Hepatocyte (in vitro differentiated cells): ENCODE results near the gene CARD9. TPM values are rescaled to one million over a fixed set of nuclear protein-coding genes. Genes with fewer than 3 reads are reported as not detected.

Source experiments
- DNase-seq: peaks from one replicate; pipeline ENCODE4 v3.0.0-alpha.2; 2016; ENCODE audit warnings: low spot score
- H2AFZ ChIP-seq: fragments of 200-600 bp; sonication (generic); 2 replicates; pipeline ENCODE4 v1.6.0; 2016; ENCODE audit warnings: antibody characterized with exemption, mild to moderate bottlenecking
- H3K27ac ChIP-seq: fragments of 200-600 bp; sonication (generic); 2 replicates; pipeline ENCODE4 v1.5.1; 2016; ENCODE audit warnings: mild to moderate bottlenecking
- H3K27me3 ChIP-seq: fragments of 200-600 bp; sonication (generic); 2 replicates; pipeline ENCODE4 v1.6.1; 2016
- H3K36me3 ChIP-seq: fragments of 200-600 bp; sonication (generic); replicated peaks from 2 replicates; pipeline ENCODE4 v1.5.1; 2016; ENCODE audit warnings: low read depth; ENCODE audit not compliant: insufficient read depth
- H3K4me1 ChIP-seq: fragments of 200-600 bp; sonication (generic); 2 replicates; pipeline ENCODE4 v1.5.1; 2016; ENCODE audit warnings: mild to moderate bottlenecking, moderate library complexity; ENCODE audit not compliant: insufficient read depth
- H3K4me2 ChIP-seq: fragments of 200-600 bp; sonication (generic); 2 replicates; pipeline ENCODE4 v1.6.0; 2016
- H3K4me3 ChIP-seq: fragments of 200-600 bp; sonication (generic); 2 replicates; pipeline ENCODE4 v1.5.1; 2016; ENCODE audit warnings: mild to moderate bottlenecking
- H3K79me2 ChIP-seq: fragments of 200-600 bp; sonication (generic); 2 replicates; pipeline ENCODE4 v1.6.0; 2017; ENCODE audit warnings: mild to moderate bottlenecking
- H3K9me2 ChIP-seq: fragments of 200-600 bp; sonication (generic); replicated peaks from 2 replicates; pipeline ENCODE4 v1.6.0; 2017; ENCODE audit warnings: mild to moderate bottlenecking; ENCODE audit not compliant: insufficient read depth
- H3K9me3 ChIP-seq: fragments of 200-600 bp; sonication (generic); 2 replicates; pipeline ENCODE4 v1.5.1; 2016; ENCODE audit warnings: low read depth, mild to moderate bottlenecking
- H4K20me1 ChIP-seq: fragments of 200-600 bp; sonication (generic); 2 replicates; pipeline ENCODE4 v1.6.0; 2016; ENCODE audit warnings: mild to moderate bottlenecking; ENCODE audit not compliant: insufficient read depth, poor library complexity, severe bottlenecking
- EZH2 ChIP-seq: fragments of 200-600 bp; sonication (generic); IDR thresholded peaks from 2 replicates; pipeline ENCODE4 v1.6.1; 2016; ENCODE audit warnings: antibody characterized with exemption, mild to moderate bottlenecking, borderline replicate concordance
- EZH2phosphoT487 ChIP-seq: fragments of 200-600 bp; sonication (generic); IDR thresholded peaks from one replicate; pipeline ENCODE4 v1.6.1; 2018; ENCODE audit warnings: antibody characterized with exemption, mild to moderate bottlenecking, low read depth, moderate library complexity; ENCODE audit not compliant: unreplicated experiment, severe bottlenecking
- WGBS: methylation state at CpG from one replicate; pipeline ENCODE4 v1.1.6; 2016; ENCODE audit warnings: low lambda C conversion rate; ENCODE audit errors: missing lambda C conversion rate; 5-methylcytosine and 5-hydroxymethylcytosine counted together
- polyA plus RNA-seq: library from polyadenylated mRNA; unstranded; fragments of >200 nt; fragmentation: Nextera tagmentation; extraction: Ambion mirVana; gene quantifications from 2 replicates; pipeline ENCODE4 v1.2.1, GENCODE V29; 2016
- total RNA-seq: library from RNA; depleted of rRNA; stranded (reverse); fragments of >200 nt; gene quantifications from 2 replicates; pipeline ENCODE4 v1.2.3, GENCODE V29; 2014
- TF ChIP-seq, protein P1 (sequence below): fragments of 200-600 bp; sonication (generic); IDR thresholded peaks from 2 replicates; pipeline ENCODE4 v1.5.1; 2016; ENCODE audit warnings: antibody characterized with exemption, mild to moderate bottlenecking; ENCODE audit not compliant: poor library complexity

Gene CARD9
- total and polyA plus RNA-seq, 2 experiments from 2014 or later: 0.80 to 1.5 TPM

DNA sequence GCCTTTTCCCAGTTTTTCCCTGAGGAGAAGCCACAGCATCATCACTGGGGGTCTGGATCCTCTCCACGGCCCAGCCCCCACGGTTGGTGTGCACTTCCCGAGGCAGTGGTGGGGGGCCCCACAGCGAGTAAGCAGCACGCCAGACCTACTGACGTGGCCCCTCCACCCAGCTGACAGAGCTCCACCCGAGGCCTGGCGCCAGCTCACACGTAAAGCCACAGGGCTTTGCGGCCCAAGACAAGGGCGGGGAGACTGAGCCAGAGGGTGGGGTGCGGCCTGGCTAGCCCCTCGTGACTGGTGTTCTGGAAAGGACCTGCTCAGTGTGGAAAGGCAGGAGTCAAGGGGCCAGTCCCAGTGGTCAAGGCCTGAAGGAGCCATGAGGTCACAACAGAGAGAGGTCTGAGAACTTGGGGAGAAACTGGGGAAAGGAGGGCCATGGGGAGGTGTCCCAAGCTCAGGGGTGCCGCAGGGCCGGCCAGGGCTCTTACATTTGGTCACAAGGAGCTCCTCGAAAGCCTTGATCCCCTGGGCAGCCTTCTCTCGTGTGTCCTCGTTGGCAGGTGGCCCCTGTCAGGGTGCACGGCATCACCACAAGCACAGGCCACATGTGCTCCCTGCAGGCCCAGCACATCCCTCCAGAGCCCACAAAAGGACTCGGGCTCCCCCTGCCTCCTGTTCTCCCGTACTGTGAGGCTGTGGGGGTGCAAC lies 21.0 kb upstream of the CARD9 start:
- Histone ChIP-seq H3K9me2 (no peaks in the 10 kb centered on the region), H3K4me3 (no peak overlapping the region), H3K27ac (no peak overlapping the region), H3K4me1 (peaks cover 7% of the 10 kb centered on the region), H3K79me2 (peaks cover 22% of the 10 kb centered on the region), H3K36me3 (no peaks in the 10 kb centered on the region), H3K4me2 (no peak overlapping the region), H3K9me3 (no peaks in the 10 kb centered on the region), H2AFZ (no peak overlapping the region), H3K27me3 (no peaks in the 10 kb centered on the region), H4K20me1 (no peaks in the 10 kb centered on the region)
- DNase-seq: no peak
- 93% methylated on average over 21 of the region's 21 CpGs for WGBS
- TF ChIP-seq EZH2: no peak
- TF ChIP-seq, protein P1, sequence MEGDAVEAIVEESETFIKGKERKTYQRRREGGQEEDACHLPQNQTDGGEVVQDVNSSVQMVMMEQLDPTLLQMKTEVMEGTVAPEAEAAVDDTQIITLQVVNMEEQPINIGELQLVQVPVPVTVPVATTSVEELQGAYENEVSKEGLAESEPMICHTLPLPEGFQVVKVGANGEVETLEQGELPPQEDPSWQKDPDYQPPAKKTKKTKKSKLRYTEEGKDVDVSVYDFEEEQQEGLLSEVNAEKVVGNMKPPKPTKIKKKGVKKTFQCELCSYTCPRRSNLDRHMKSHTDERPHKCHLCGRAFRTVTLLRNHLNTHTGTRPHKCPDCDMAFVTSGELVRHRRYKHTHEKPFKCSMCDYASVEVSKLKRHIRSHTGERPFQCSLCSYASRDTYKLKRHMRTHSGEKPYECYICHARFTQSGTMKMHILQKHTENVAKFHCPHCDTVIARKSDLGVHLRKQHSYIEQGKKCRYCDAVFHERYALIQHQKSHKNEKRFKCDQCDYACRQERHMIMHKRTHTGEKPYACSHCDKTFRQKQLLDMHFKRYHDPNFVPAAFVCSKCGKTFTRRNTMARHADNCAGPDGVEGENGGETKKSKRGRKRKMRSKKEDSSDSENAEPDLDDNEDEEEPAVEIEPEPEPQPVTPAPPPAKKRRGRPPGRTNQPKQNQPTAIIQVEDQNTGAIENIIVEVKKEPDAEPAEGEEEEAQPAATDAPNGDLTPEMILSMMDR: no peak
- TF ChIP-seq EZH2phosphoT487: no peak

DNA sequence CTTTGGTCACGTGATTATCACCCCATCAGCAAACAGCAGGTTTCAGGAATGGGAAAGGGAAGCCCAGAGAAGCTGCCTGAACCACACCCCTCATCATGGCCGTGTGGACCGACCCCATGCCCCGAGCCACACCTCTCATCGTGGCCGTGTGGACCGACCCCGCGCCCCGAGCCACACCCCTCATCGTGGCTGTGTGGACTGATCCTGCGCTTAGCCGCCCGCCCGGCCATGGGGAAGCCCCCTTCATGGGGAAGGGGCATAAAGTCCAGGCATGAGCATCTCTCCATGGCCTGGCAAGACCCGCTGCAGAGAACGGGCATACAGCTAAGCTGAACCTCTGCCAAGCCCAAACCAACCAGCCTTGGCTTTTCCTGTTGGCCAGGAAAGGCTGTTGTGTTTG lies 20.1 kb upstream of the CARD9 start:
- no peaks in the 10 kb centered on the region for H3K9me3 ChIP-seq
- H3K4me3 ChIP-seq: no peak overlapping the region
- no peaks in the 10 kb centered on the region for H3K27me3 ChIP-seq
- H3K36me3 ChIP-seq: no peaks in the 10 kb centered on the region
- no peak overlapping the region for H3K4me2 ChIP-seq
- no peak for DNase-seq
- no peaks in the 10 kb centered on the region for H3K9me2 ChIP-seq
- H3K4me1 ChIP-seq: peaks cover 2% of the 10 kb centered on the region
- WGBS: 97% methylated on average over 17 of the region's 17 CpGs
- no peaks in the 10 kb centered on the region for H4K20me1 ChIP-seq
- no peak overlapping the region for H3K27ac ChIP-seq
- H2AFZ ChIP-seq: no peak overlapping the region
- peaks cover 13% of the 10 kb centered on the region for H3K79me2 ChIP-seq
- TF ChIP-seq, protein P1: no peak
- TF ChIP-seq EZH2: no peak
- no peak for TF ChIP-seq EZH2phosphoT487

DNA sequence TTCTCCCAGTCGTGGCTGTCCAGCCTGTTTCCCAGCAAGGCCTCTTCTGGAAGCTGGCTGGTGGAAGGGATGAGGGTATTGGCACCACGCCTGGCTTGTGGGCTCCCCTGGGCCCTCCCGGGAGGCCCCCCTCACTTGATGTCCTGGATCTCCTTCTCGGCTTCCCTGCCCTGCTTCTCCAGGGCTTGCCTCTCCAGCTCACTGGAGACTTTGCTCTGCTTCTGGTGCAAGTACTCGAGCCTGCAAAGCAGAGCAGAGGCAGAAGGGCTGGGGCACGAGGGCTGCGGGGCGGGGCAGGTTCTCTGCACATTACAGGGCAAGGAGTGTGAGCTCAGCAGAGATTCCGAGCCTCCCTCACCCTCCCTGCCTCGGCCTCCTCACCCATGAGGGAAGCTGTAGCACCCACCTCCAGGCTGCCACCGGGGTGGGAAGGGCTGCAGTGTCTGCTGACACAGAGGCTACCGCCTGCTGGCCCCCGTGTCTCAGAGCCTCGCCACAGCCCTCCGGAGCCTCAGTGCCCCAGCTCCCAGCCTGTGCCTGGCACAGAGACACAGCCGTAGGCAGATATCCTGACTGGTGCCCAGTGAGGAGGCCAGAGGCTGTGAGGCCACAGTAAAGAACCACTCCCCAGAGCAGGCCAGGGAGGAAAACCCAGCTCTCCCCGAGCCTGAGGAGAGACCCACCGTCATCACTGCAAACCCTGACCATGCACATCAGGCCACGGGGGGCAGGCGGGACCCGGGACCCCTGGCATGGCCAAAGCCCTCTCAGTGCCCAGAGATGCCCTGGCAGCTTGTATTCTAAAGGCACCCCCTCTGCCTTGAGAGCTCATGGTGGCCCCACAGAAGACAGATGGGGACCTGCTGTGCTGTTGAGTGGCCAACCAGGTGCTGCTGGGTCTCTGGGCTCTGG lies 19.3 kb upstream of the CARD9 start:
- H3K27me3 ChIP-seq: no peaks in the 10 kb centered on the region
- no peak for DNase-seq
- no peaks in the 10 kb centered on the region for H3K9me2 ChIP-seq
- no peaks in the 10 kb centered on the region for H3K36me3 ChIP-seq
- WGBS: 98% methylated on average over 21 of the region's 21 CpGs
- H2AFZ ChIP-seq: no peak overlapping the region
- no peaks in the 10 kb centered on the region for H4K20me1 ChIP-seq
- H3K79me2 ChIP-seq: peaks cover 5% of the 10 kb centered on the region
- no peaks in the 10 kb centered on the region for H3K9me3 ChIP-seq
- H3K4me2 ChIP-seq: no peak overlapping the region
- H3K4me1 ChIP-seq: no peaks in the 10 kb centered on the region
- H3K27ac ChIP-seq: no peak overlapping the region
- TF ChIP-seq EZH2phosphoT487: no peak
- no peak for TF ChIP-seq EZH2
- TF ChIP-seq, protein P1: no peak
- H3K4me3 ChIP-seq: no peak overlapping the region
